Measurements from ENCODE around the gene BPIFB4. TPM values are rescaled to one million over a fixed set of nuclear protein-coding genes. Genes with fewer than 3 reads are reported as not detected.

BPIFB4 gene
- total and polyA plus RNA-seq, 2 donors (not counting 3 experiments of a cell fraction or from before 2014, with no cell fraction given): not detected

- no peaks in the 10 kb centered on the region for H3K79me2 ChIP-seq (ENCODE audit: control insufficient read depth, insufficient read depth, low read length)
- no peaks in the 10 kb centered on the region for H3K27me3 ChIP-seq (ENCODE audit: control insufficient read depth in 2 of 2, insufficient read depth in 2 of 2, low read length in 2 of 2)
- no peak overlapping the region for H3K9ac ChIP-seq (replicated peaks; ENCODE audit: extremely low read depth, insufficient read depth, low read length)
- ChIA-PET CTCF (no interaction called here), POLR2A (no interaction called here)
- no peak overlapping the region for H3K4me3 ChIP-seq (replicated peaks in 1 of 3; ENCODE audit: insufficient read depth in 1 of 3, low read depth in 1 of 3, low read length in 3 of 3)
- no peak for FAIRE-seq
- intact Hi-C loops (cut with micrococcal nuclease) (no loop called here), dilution Hi-C loops (cut with MboI; ENCODE audit: extremely low pct_ligation_motif_present, low sequenced_read_pairs) (no loop called here)
- no peak for DNase-seq (ENCODE audit: low read depth, low spot score)
- H3K9me3 ChIP-seq (replicated peaks; ENCODE audit: control insufficient read depth, insufficient read depth, low read length): no peaks in the 10 kb centered on the region
- H4K20me1 ChIP-seq (replicated peaks; ENCODE audit: control insufficient read depth, extremely low read depth, insufficient read depth, low read length): no peaks in the 10 kb centered on the region
- H3K4me1 ChIP-seq (ENCODE audit: control insufficient read depth, extremely low read depth, insufficient read depth, low read length): no peaks in the 10 kb centered on the region
- no peaks in the 10 kb centered on the region for H3K9me1 ChIP-seq (replicated peaks; ENCODE audit: control insufficient read depth, extremely low read depth, insufficient read depth, low read length)
- no peak for TF ChIP-seq JUN (IDR thresholded peaks at IDR 0.05; ENCODE audit: borderline replicate concordance, insufficient read depth, insufficient read length, low read depth)
- TF ChIP-seq POLR2A (IDR thresholded peaks at IDR 0.05; ENCODE audit: low read depth, low read length): no peak
- TF ChIP-seq MYC (IDR thresholded peaks at IDR 0.05; ENCODE audit: low read depth, low read length): no peak
- no peak for TF ChIP-seq GATA2 (IDR thresholded peaks at IDR 0.05; ENCODE audit: insufficient read depth, insufficient read length, low read depth, low read length)
- no peak for TF ChIP-seq FOS (IDR thresholded peaks at IDR 0.05; ENCODE audit: borderline replicate concordance, insufficient read depth, low read length)
- TF ChIP-seq MAX (IDR thresholded peaks at IDR 0.05; ENCODE audit: insufficient read depth, insufficient read length): no peak
- no peak for TF ChIP-seq POLR2AphosphoS5 (IDR thresholded peaks at IDR 0.05; ENCODE audit: insufficient read depth, low read depth, low read length)
- TF ChIP-seq CTCF (IDR thresholded peaks at IDR 0.05; ENCODE audit: extremely low read depth in 1 of 2, insufficient read depth in 1 of 2, low read depth in 1 of 2, low read length in 2 of 2): no peak
- no peak overlapping the region for H2AFZ ChIP-seq (ENCODE audit: low read depth, low read length)
- no peak overlapping the region for H3K4me2 ChIP-seq (ENCODE audit: insufficient read depth, low read length)
- H3K36me3 ChIP-seq (ENCODE audit: control insufficient read depth in 2 of 2, extremely low read depth in 1 of 2, insufficient read depth in 2 of 2, low read length in 2 of 2): no peaks in the 10 kb centered on the region
- BruUV-seq (replicated peaks): no TSS peak
- H3K27ac ChIP-seq (ENCODE audit: insufficient read depth, low read depth, low read length): no peak overlapping the region
Observed at GRCh38 chr20:33034115-33034514, 45.3 kb upstream of the BPIFB4 start.
